ENCODE measurements around the gene POU2F3.

Gene POU2F3

GRCh38 chr11:120228794-120229384 is 11.1 kb upstream of the POU2F3 start:
- H3K4me1 Mint-ChIP-seq (ENCODE audit: low read depth) = peaks cover 5% of the 10 kb centered on the region
- H3K27ac Mint-ChIP-seq = no peak overlapping the region
- H3K9me3 Mint-ChIP-seq (ENCODE audit: low read depth) = no peaks in the 10 kb centered on the region
- no peaks in the 10 kb centered on the region for H3K27me3 Mint-ChIP-seq
- no peak overlapping the region for H3K4me3 Mint-ChIP-seq
- H3K36me3 Mint-ChIP-seq = no peaks in the 10 kb centered on the region

DNA sequence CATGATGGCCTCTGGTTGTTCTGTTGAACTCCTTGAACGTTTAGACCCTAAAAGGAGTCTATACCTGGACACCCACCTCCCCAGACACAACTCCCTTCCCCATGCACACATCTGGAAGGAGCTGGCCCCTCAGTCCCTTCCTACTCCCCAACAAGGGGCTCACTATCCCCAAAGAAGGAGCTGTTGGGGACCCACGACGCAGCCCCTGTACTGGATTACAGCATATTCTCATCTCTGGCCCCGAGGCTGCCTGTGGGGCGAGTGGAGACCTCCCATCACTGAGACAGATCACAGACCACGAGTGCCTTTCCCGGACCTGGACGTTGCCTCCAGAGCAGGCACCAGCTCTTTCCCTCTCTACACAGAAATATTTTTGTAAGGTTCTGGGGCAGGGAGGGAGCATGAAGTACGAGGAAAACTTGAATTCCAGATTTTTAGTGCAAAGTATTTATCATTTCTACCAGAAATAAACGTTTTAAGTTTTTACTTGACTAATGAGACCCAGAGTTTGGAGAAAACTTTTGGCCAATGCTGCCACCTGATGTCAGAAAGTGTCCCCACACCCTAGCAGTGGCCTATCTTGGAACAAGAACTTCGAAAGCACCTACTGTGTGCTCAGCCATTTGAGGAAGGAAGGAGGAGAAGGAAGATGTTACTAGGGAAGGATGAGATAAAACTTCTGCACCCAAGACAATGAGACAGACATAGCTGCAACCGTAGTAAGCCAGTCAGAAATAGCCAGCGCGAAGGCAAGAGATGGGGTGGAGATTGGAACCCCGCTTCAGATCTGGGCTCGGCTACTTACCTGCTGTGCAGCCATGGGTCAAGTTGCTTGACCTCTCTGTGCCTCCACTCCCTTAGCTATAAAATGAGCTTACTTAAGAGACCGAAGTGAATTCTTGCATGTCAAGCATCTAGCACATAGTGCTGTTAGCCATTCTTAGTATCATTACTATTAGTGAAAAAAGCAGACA is 10.2 kb upstream of the POU2F3 start:
- peaks cover under 1% of the 10 kb centered on the region for H3K4me1 Mint-ChIP-seq (ENCODE audit: low read depth)
- H3K9me3 Mint-ChIP-seq (ENCODE audit: low read depth) = no peaks in the 10 kb centered on the region
- no peak overlapping the region for H3K4me3 Mint-ChIP-seq
- no peaks in the 10 kb centered on the region for H3K36me3 Mint-ChIP-seq
- H3K27me3 Mint-ChIP-seq = no peaks in the 10 kb centered on the region
- no peak overlapping the region for H3K27ac Mint-ChIP-seq

DNA sequence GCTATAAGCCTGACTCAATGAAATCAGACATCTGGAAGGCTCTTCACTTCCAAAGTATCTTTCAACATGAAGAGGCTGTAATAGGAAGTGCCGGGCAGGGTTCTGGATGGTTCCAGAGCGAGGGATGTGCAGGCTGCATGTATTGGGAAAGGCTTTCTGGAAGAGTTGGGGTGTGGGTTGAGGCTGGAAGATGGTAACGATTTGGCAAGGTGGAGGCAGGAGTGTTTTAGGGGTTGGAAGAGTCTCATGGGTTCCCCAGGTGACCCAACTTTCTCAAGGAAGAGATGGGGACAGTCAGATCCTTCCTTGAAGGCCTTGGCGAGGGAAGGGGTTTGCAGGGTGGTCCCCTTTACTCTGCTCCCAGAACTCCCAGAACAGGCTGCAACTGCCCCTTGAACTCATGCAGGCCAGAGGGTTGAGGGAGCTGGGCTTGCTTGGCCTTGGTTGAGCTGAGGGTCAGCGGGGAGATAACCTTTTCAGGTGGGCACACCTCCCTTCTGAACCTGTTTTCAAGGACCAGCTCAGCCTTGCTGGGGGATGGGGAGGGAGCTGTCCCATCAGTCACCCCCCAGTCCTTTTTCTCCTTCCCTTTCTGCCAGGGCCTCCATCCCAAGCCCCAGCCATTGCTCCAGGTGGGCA is 9.4 kb upstream of the POU2F3 start:
- peaks cover 1% of the 10 kb centered on the region for H3K27me3 Mint-ChIP-seq
- H3K9me3 Mint-ChIP-seq (ENCODE audit: low read depth) = no peaks in the 10 kb centered on the region
- no peaks in the 10 kb centered on the region for H3K36me3 Mint-ChIP-seq
- H3K4me3 Mint-ChIP-seq = no peak overlapping the region
- H3K27ac Mint-ChIP-seq = no peak overlapping the region
- H3K4me1 Mint-ChIP-seq (ENCODE audit: low read depth) = no peaks in the 10 kb centered on the region

- H3K36me3 Mint-ChIP-seq = no peaks in the 10 kb centered on the region
- no peak overlapping the region for H3K4me3 Mint-ChIP-seq
- H3K27me3 Mint-ChIP-seq = peaks cover 1% of the 10 kb centered on the region
- H3K27ac Mint-ChIP-seq = no peak overlapping the region
- no peaks in the 10 kb centered on the region for H3K4me1 Mint-ChIP-seq (ENCODE audit: low read depth)
- H3K9me3 Mint-ChIP-seq (ENCODE audit: low read depth) = no peaks in the 10 kb centered on the region
Measured at GRCh38 chr11:120231963-120232362, 8.0 kb upstream of the POU2F3 start.

DNA sequence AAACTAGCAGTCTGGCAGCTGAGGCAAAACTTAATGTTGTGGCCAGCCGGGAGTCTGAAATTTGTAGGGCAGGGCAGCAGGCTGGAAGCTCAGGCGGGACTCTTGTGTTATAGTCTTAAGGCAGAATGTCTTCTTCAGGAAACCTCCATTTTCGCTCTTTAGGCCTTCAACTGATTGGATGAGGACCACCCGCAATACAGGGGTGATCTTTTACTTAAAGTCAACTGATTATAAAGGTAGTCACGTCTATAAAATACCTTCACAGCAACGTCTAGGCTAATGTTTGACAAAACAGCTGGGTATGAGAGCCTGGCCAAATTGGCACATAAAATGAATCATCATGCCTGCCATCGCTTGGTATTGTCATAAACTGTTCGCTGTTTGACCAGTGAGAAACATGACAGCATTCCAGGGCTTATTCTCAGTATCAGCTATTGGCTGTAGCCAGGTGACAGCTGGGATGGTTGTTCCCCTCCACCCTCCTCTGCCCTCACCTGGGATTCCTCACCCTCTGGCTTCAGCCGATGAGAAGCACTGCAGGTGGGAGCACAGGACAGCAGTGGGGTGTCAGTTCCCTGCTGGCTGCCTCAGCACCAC is 6.6 kb upstream of the POU2F3 start:
- peaks cover 1% of the 10 kb centered on the region for H3K27me3 Mint-ChIP-seq
- H3K9me3 Mint-ChIP-seq (ENCODE audit: low read depth) = no peaks in the 10 kb centered on the region
- H3K36me3 Mint-ChIP-seq = no peaks in the 10 kb centered on the region
- no peaks in the 10 kb centered on the region for H3K4me1 Mint-ChIP-seq (ENCODE audit: low read depth)
- H3K4me3 Mint-ChIP-seq = no peak overlapping the region
- no peak overlapping the region for H3K27ac Mint-ChIP-seq

DNA sequence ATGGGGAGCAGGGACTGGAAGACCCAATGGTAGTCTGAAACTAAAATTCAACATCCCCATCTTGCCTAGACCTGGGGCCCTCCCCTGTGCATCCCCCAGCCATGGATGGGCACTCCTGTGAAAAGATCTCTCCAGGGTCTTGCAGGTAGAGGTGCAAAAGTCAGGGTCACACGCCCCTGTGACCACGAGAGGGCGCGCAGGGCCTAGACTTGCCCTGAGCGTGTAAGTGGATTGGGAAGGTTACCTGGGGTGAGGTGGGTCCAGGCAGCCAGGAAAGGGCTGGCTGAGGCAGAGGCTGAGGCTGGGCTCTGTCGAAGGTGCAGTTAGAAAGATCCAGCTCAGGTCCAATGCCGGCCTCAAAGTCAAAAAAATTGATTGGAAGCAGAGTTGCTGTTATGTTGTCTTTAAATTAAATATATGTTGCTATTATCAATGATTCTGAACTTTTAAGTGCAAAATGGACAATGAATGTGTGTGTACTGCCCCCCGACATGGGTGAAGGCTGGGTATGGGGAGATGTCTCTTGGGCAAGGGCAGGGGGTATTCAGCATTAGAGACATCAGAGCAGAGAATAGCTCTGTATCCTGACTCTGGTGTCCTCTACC is 4.8 kb upstream of the POU2F3 start:
- peaks cover 7% of the 10 kb centered on the region for H3K27me3 Mint-ChIP-seq

DNA sequence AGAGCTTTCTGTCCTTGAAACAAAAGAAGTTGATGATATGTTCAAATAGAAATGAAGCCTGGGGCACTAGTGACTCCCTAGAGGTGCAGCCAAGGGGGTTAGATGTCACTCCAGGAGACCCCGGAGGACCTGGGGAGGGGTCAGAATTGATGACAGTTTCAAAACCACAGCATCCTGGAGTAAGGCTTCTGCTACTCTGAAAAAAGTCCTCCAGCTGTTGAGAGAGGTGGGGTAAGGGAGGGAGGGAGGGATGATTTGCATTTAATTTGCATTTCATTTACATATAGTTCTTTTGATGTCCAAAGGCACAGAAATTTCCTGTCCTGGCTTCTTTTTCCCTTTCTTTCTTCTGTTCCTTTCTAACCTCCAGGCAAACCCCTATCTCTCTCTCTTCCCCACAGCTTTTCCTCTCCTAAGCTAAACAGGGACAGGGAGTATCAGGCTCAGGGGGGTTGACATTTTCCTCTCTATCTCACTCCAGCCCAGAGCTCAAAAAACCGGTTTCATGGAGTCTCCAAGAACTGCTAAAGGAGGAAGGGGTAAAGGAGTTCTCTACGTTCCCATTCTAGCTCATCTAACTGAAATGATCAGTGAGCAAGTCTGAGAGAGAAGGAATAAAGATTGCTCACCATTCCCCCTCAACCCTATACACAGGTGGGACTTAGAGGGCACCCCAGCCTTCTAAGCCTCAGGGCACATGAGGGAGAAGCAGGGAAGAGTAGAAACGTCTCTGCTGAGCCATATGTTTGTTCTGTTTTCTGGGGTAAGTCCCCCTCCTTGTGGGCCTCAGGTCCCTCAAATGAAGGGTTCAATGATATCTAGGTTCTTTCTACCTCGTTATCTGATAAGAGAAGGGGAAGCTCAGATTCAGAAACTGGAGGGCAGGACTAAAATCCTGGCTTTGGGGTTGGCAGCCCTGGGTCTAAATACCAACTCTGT is 3.5 kb upstream of the POU2F3 start:
- H3K27me3 Mint-ChIP-seq = peaks cover 17% of the 10 kb centered on the region
- no peaks in the 10 kb centered on the region for H3K9me3 Mint-ChIP-seq (ENCODE audit: low read depth)
- no peak overlapping the region for H3K27ac Mint-ChIP-seq
- H3K4me1 Mint-ChIP-seq (ENCODE audit: low read depth) = peaks cover 6% of the 10 kb centered on the region
- H3K4me3 Mint-ChIP-seq = no peak overlapping the region
- no peaks in the 10 kb centered on the region for H3K36me3 Mint-ChIP-seq

More for the DNA sequence above, 4.8 kb upstream of the POU2F3 start:
- H3K4me1 Mint-ChIP-seq (ENCODE audit: low read depth) = peaks cover 3% of the 10 kb centered on the region
- no peaks in the 10 kb centered on the region for H3K36me3 Mint-ChIP-seq
- H3K27ac Mint-ChIP-seq = no peak overlapping the region
- no peaks in the 10 kb centered on the region for H3K9me3 Mint-ChIP-seq (ENCODE audit: low read depth)
- H3K4me3 Mint-ChIP-seq = no peak overlapping the region

DNA sequence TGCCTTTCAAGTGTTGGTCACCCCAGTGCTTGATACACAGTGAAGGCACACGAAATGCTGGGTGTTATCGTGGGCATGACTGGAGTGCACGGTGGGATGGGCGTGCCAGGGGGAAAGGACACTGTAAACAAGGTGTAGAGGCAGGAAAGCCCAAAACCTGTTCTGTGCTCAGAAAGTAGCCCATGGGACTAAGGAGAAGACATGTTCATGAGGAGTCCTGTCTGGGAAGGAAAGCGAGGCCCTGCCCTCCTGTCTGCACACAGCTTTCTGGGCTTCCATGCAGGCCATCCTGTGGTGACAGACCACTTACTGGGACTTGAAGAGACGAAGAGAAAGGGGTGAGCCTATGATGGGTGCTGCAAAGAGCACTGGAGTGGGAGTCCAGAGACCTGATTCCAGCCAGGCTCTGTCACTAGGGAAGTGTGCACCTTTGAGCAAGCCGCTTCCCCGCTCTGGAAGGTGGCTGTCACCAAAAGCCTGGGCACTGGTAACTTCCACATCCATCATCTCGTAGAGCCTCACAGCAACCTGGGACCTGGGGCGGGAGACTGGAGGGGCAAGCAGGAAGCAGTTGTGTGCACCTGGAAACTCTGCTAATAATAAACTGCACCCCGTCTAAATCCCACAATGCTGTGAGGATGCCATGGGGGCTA is 846 bp upstream of the POU2F3 start:
- Mint-ChIP-seq H3K27me3 (peaks cover 26% of the 10 kb centered on the region), H3K4me3 (no peak overlapping the region), H3K36me3 (no peaks in the 10 kb centered on the region), H3K4me1 (ENCODE audit: low read depth) (peaks cover 6% of the 10 kb centered on the region), H3K27ac (no peak overlapping the region), H3K9me3 (ENCODE audit: low read depth) (no peaks in the 10 kb centered on the region)

DNA sequence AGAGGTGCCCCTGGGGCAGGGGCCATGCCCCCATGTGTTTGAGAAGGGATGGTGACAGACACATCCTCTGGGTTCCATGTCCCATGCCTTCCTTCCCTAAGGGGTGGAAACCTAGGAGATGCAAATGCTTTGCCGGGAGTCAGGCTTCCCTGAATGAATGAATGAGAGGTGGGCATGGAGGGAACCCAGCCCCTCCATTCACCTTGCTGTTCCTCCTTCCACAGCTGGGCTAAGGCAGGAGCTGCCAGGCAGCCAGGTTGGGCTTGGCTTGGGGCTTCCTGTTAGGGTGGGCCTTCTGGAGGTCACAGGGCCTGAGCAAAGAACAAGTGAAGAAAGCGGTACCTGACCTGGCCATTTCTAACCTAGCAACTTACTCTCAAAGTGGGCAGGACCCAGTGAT is 926 bp downstream of the POU2F3 start:
- H3K4me3 Mint-ChIP-seq = no peak overlapping the region
- H3K9me3 Mint-ChIP-seq (ENCODE audit: low read depth) = no peaks in the 10 kb centered on the region
- H3K27ac Mint-ChIP-seq = no peak overlapping the region
- peaks cover 27% of the 10 kb centered on the region for H3K27me3 Mint-ChIP-seq
- H3K36me3 Mint-ChIP-seq = no peaks in the 10 kb centered on the region
- peaks cover 6% of the 10 kb centered on the region for H3K4me1 Mint-ChIP-seq (ENCODE audit: low read depth)

- Mint-ChIP-seq H3K36me3 (no peaks in the 10 kb centered on the region), H3K27me3 (peaks cover 27% of the 10 kb centered on the region), H3K9me3 (ENCODE audit: low read depth) (no peaks in the 10 kb centered on the region), H3K27ac (no peak overlapping the region), H3K4me1 (ENCODE audit: low read depth) (peaks cover 6% of the 10 kb centered on the region), H3K4me3 (no peak overlapping the region)
Measured at GRCh38 chr11:120241277-120241676, 1.3 kb downstream of the POU2F3 start.

GRCh38 chr11:120243221-120243620 is 3.3 kb downstream of the POU2F3 start:
- Mint-ChIP-seq H3K36me3 (no peaks in the 10 kb centered on the region), H3K9me3 (ENCODE audit: low read depth) (no peaks in the 10 kb centered on the region), H3K4me1 (ENCODE audit: low read depth) (peaks cover 16% of the 10 kb centered on the region), H3K4me3 (no peak overlapping the region), H3K27ac (no peak overlapping the region), H3K27me3 (peaks cover 27% of the 10 kb centered on the region)

GRCh38 chr11:120244476-120245365 is 4.8 kb downstream of the POU2F3 start:
- H3K27me3 Mint-ChIP-seq = peaks cover 21% of the 10 kb centered on the region
- H3K36me3 Mint-ChIP-seq = no peaks in the 10 kb centered on the region
- H3K4me3 Mint-ChIP-seq = no peak overlapping the region
- H3K4me1 Mint-ChIP-seq (ENCODE audit: low read depth) = peaks cover 28% of the 10 kb centered on the region
- H3K9me3 Mint-ChIP-seq (ENCODE audit: low read depth) = no peaks in the 10 kb centered on the region
- no peak overlapping the region for H3K27ac Mint-ChIP-seq

DNA sequence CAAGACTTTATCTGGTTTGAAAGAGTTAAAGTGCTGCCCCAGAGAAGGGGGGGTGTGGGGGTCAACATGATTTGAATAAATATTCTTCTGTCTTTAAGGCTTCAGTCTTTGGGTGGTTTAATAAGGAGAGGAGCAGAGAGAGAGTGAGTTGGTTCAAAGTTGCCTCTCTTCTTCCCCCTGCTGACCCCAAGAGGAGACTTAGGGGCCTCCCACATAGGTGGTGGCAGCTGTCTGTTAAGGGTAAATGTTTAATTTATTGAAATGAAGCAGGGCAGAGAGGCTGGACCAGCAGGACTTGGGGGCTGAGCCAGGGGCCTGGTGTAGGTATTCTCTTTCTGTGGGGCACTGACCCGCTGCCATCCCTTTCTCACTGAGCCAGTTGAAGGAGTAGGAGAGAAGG is 5.5 kb downstream of the POU2F3 start:
- Mint-ChIP-seq H3K9me3 (ENCODE audit: low read depth) (no peaks in the 10 kb centered on the region), H3K4me3 (no peak overlapping the region), H3K4me1 (ENCODE audit: low read depth) (peaks cover 28% of the 10 kb centered on the region), H3K36me3 (no peaks in the 10 kb centered on the region), H3K27ac (no peak overlapping the region), H3K27me3 (peaks cover 20% of the 10 kb centered on the region)
